Colonic mucosa (tissue), 4 donors: ENCODE measurements around the gene TPM1. TPM values are rescaled to one million over a fixed set of nuclear protein-coding genes. Genes with fewer than 3 reads are reported as not detected.

Experiments used
- DNase-seq: peaks from one replicate; pipeline ENCODE4 v3.0.0-alpha.2; 2020
- H3K27ac ChIP-seq: fragments of 200-600 bp; one replicate; pipeline ENCODE4 v1.8.0; 2021
- H3K27me3 ChIP-seq: fragments of 200-600 bp; one replicate; pipeline ENCODE4 v1.8.0; 2021
- H3K36me3 ChIP-seq: fragments of 200-600 bp; one replicate; pipeline ENCODE4 v1.8.0; 2021
- H3K4me1 ChIP-seq: fragments of 200-600 bp; one replicate; pipeline ENCODE4 v1.8.0; 2021; ENCODE audit warnings: mild to moderate bottlenecking
- H3K4me3 ChIP-seq: fragments of 200-600 bp; one replicate; pipeline ENCODE4 v1.8.0; 2021
- H3K9ac ChIP-seq, 2 donors: one replicate each; pipeline ENCODE4 v1.7.0; 2013; ENCODE audit warnings: control low read depth in 2 of 2, low read depth in 2 of 2, low read length in 2 of 2
- H3K9me3 ChIP-seq: fragments of 200-600 bp; one replicate; pipeline ENCODE4 v1.8.0; 2021
- CTCF ChIP-seq: fragments of 200-600 bp; IDR thresholded peaks from one replicate; pipeline ENCODE4 v1.8.0; 2022; ENCODE audit warnings: antibody characterized with exemption, mild to moderate bottlenecking
- intact Hi-C: fragments of 100-400 bp; cut with DNase I; formaldehyde crosslinking; loops from one replicate; pipeline ENCODE4 v1.14.1; 2022
- total RNA-seq, 2 donors: library from RNA; stranded (reverse); fragmentation: NEBNext Ultra II Directional in 1 of 2; extraction: Animal tissue kit (Norgen Biotek cat#: 25700) in 1 of 2; gene quantifications; one replicate each; pipeline ENCODE4 v1.2.1, GENCODE V29; 2021
- donor health status: healthy.
- donor health status: DM: no; HTN: no; CAD: no.
- donor health status: DM: no; HTN: no; CAD: no.

The TPM1 gene
- total RNA-seq, 2 donors from 2014 or later, result 423 to 769 TPM

GRCh38 chr15:63057468-63058345 is 15.2 kb downstream of the TPM1 start:
- Histone ChIP-seq H3K4me1 (peaks cover 15% of the 10 kb centered on the region), H3K27ac (no peak overlapping the region), H3K36me3 (peaks cover 27% of the 10 kb centered on the region), H3K27me3 (no peaks in the 10 kb centered on the region), H3K4me3 (no peak overlapping the region), H3K9me3 (no peaks in the 10 kb centered on the region), H3K9ac (no peak overlapping the region)
- intact Hi-C loops, result no loop called here
- DNase-seq, result no peak
- TF ChIP-seq CTCF, result no peak

GRCh38 chr15:63059075-63059474 is 16.5 kb downstream of the TPM1 start:
- Histone ChIP-seq H3K36me3 (peaks cover 37% of the 10 kb centered on the region), H3K4me3 (no peak overlapping the region), H3K9ac (no peak overlapping the region), H3K27ac (no peak overlapping the region), H3K9me3 (no peaks in the 10 kb centered on the region), H3K4me1 (peaks cover 3% of the 10 kb centered on the region), H3K27me3 (no peaks in the 10 kb centered on the region)
- no peak for DNase-seq
- TF ChIP-seq CTCF, result no peak
- intact Hi-C loops, result no loop called here

GRCh38 chr15:63059573-63060216 is 17.1 kb downstream of the TPM1 start:
- TF ChIP-seq CTCF, result no peak
- no peak overlapping the region for H3K9ac ChIP-seq
- no peak for DNase-seq
- H3K4me3 ChIP-seq, result no peak overlapping the region
- intact Hi-C loops, result no loop called here
- peaks cover 37% of the 10 kb centered on the region for H3K36me3 ChIP-seq
- no peaks in the 10 kb centered on the region for H3K27me3 ChIP-seq
- peaks cover 3% of the 10 kb centered on the region for H3K4me1 ChIP-seq
- H3K27ac ChIP-seq, result peak overlapping the region; percentile 34
- no peaks in the 10 kb centered on the region for H3K9me3 ChIP-seq

GRCh38 chr15:63060699-63061098 is 18.2 kb downstream of the TPM1 start:
- no peaks in the 10 kb centered on the region for H3K4me1 ChIP-seq
- H3K27me3 ChIP-seq, result no peaks in the 10 kb centered on the region
- no peak overlapping the region for H3K9ac ChIP-seq
- DNase-seq, result no peak
- no peaks in the 10 kb centered on the region for H3K9me3 ChIP-seq
- TF ChIP-seq CTCF, result no peak
- no peak overlapping the region for H3K27ac ChIP-seq
- peaks cover 42% of the 10 kb centered on the region for H3K36me3 ChIP-seq
- intact Hi-C loops, result no loop called here
- no peak overlapping the region for H3K4me3 ChIP-seq

- DNase-seq, result no peak
- no peak overlapping the region for H3K9ac ChIP-seq
- H3K9me3 ChIP-seq, result no peaks in the 10 kb centered on the region
- intact Hi-C loops, result no loop called here
- no peak overlapping the region for H3K27ac ChIP-seq
- no peaks in the 10 kb centered on the region for H3K4me1 ChIP-seq
- TF ChIP-seq CTCF, result no peak
- H3K4me3 ChIP-seq, result no peak overlapping the region
- H3K27me3 ChIP-seq, result no peaks in the 10 kb centered on the region
- H3K36me3 ChIP-seq, result peaks cover 52% of the 10 kb centered on the region
These were observed 19.4 kb downstream of the TPM1 start for GRCh38 chr15:63061975-63062374.
